PFSK-1 (cell line): ENCODE data around the gene NECAB3.

ENCODE experiments used
- POLR2AphosphoS5 ChIP-seq: IDR thresholded peaks from 2 replicates; pipeline ENCODE4 v1.6.1; 2012; ENCODE audit warnings: low read depth, mild to moderate bottlenecking, control low read depth, low read length, moderate library complexity
- SIN3A ChIP-seq: IDR thresholded peaks from 2 replicates; pipeline ENCODE4 v1.6.1; 2012; ENCODE audit warnings: mild to moderate bottlenecking, low read length, moderate library complexity, borderline replicate concordance; ENCODE audit not compliant: insufficient read depth
- TAF1 ChIP-seq: IDR thresholded peaks from 2 replicates; pipeline ENCODE4 v1.6.1; 2012; ENCODE audit warnings: low read length, control low read depth, borderline replicate concordance; ENCODE audit not compliant: insufficient read depth

GRCh38 chr20:33669224-33669623 is 5.0 kb downstream of the NECAB3 start:
- TF ChIP-seq POLR2AphosphoS5 (no peak), SIN3A (no peak), TAF1 (no peak)
